ENCODE measurements around the gene KIAA2012.

GRCh38 chr2:202049840-202050239, 23.2 kb upstream of the KIAA2012 start:
- TF ChIP-seq FOXM1 (IDR thresholded peaks at IDR 0.05; ENCODE audit: borderline replicate concordance) (no peak), CTBP1 (IDR thresholded peaks at IDR 0.05; ENCODE audit: borderline replicate concordance) (no peak), ZNF384 (IDR thresholded peaks at IDR 0.05) (no peak), HDGF (IDR thresholded peaks at IDR 0.05; ENCODE audit: borderline replicate concordance) (no peak), ARNT (IDR thresholded peaks at IDR 0.05) (no peak), BHLHE40 (IDR thresholded peaks at IDR 0.05; ENCODE audit: borderline replicate concordance) (no peak), NFRKB (IDR thresholded peaks at IDR 0.05) (no peak), ELF4 (IDR thresholded peaks at IDR 0.05) (no peak), FOXA1 (IDR thresholded peaks at IDR 0.05) (no peak), SP1 (IDR thresholded peaks at IDR 0.05) (no peak), TARDBP (IDR thresholded peaks at IDR 0.05) (no peak), FOXK2 (IDR thresholded peaks at IDR 0.05) (no peak)
